ENCODE data around the gene SLC51A.
"Not testable (repeated sequence)": the region's sequence is repeated elsewhere in the genome, so short reads cannot be mapped to it uniquely, and the experiment has no call there.

The SLC51A gene

GRCh38 chr3:196193736-196194541, 22.4 kb upstream of the SLC51A start:
- DNase-seq, result peak; percentile 37

DNA sequence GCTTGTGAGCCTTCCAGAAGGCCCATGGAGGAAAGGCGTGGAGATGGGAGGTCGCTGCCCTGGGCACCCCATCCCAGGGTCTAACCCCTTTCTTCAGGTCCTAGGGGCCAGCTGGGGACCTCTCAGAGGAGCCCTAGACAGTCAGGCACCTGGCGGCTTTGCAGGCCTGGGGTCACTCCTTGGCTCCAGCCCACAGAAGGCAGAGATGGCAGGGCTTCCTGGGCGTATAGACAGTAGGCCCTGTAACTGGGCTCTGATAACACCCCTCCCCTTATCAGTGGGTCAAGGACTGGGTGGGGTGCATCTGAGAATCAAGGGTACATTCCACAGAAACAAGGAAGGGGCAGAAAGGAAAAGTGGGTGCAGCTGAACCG, 21.8 kb upstream of the SLC51A start:
- no peak for DNase-seq

- DNase-seq, result no peak
These were observed 20.6 kb upstream of the SLC51A start for GRCh38 chr3:196195664-196196265.

DNA sequence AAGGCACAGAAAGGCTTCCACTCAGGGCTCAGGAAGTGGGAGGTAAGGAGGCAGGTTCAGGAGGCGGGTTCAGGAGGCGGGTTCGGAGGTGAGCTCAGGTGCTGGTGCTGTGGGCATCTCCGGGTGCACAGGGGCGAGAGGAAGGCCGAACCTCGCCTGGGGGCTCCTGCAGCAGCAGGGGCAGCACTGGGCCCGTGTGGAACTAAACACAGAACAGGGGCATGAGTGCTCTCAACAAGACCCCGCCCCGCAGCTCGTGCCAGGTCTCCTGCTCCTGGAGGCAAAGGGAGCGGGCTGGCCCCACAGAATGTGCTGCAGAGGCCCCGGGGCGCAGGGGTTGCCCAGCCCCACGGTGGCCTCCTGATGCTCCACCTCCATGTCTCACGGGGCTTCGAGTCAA, 18.8 kb upstream of the SLC51A start:
- no peak for DNase-seq

GRCh38 chr3:196198081-196198675, 18.2 kb upstream of the SLC51A start:
- no peak for DNase-seq

GRCh38 chr3:196198771-196199753, 17.3 kb upstream of the SLC51A start:
- DNase-seq, result no peak

DNA sequence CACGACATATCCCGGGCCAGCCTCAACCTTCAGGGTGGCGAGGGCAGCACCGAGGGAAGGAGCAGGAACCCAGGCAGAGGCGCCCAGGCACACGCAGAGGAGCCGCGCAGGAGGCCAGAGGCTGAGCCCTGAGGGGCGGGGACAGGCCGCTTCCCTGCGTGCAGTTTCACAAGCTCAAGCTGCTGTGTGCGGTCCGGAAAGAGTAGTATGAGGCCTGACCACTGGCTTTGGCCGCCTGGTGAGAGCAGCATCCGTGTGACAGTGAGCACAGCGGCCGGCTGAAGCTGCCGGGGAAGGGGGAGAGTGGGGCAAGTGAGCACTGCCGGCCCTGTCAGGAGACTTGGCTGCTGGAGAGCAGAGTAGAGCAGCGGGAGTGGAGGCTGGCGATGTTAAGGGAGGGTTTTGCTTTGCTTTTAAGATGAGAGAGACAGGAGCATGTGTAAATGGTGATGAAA, 13.8 kb upstream of the SLC51A start:
- peak; percentile 57 for DNase-seq

- no peak for DNase-seq
These were observed 12.5 kb upstream of the SLC51A start for GRCh38 chr3:196203846-196204245.

GRCh38 chr3:196205442-196206205, 10.7 kb upstream of the SLC51A start:
- DNase-seq, result not testable (repeated sequence)

DNA sequence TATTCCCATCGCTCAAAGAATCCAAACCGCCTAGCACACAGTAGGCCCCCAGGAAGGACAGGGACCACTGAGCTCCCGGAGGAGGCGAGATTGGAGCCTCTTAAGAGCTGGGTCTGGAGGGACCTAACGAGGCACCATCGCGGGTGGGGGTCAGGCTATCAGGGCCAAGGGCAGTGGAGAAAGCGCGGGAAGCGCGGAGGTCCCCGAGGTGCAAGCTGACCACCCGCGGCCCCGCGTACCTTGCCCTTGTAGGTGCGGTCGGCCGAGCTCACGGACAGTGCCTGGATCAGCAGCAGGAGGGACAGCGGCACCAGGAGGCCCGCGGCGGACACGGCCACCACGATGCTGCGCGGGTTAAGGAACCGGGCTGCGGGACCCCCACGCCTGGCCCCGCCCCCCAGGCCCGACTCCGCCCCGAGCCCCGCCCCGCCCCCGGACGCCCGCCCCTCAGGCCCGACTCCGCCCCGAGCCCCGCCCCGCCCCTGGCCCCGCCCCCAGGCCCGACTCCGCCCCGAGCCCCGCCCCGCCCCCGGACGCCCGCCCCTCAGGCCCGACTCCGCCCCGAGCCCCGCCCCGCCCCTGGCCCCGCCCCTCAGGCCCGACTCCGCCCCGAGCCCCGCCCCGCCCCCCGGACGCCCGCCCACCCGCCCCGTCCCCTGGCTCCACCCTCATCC, 9.0 kb upstream of the SLC51A start:
- DNase-seq, result no peak

DNA sequence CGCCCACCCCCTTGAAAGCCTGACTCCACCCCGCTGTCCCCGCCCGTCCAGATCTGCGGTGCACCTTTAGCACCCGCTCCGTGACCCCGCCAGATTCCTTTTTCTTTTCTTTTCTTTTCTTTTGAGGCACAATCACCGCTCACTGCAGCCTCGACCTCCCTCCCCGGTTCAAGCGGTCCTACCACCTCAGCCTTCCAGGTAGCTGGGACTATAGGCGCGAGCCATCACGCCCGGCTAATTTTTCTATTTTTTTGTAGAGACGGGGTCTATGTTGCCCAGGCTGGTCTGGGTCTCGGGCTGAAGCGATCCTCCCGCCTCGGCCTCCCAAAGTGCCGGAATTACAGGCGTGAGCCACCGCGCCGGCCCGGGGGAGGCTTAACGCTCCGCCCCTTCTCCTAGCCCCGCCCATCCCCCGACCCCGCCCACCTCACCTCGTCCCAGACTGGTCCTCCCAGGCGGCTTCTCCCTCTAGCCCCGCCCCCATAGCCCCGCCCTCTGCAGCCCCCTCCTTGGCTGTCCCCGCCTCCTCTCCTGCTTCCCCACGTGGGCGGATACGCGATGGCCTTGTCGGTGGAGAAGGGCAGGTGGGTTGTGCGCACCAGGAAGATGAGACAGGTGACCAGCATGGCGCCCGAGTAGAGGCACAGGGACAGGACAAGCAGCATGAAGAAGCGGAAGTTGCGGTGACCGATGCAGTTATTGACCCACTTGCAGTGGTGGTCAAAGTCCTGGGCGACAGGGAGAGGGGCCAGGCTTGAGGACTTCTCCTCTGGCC, 8.3 kb upstream of the SLC51A start:
- DNase-seq, result peak; percentile 83

DNA sequence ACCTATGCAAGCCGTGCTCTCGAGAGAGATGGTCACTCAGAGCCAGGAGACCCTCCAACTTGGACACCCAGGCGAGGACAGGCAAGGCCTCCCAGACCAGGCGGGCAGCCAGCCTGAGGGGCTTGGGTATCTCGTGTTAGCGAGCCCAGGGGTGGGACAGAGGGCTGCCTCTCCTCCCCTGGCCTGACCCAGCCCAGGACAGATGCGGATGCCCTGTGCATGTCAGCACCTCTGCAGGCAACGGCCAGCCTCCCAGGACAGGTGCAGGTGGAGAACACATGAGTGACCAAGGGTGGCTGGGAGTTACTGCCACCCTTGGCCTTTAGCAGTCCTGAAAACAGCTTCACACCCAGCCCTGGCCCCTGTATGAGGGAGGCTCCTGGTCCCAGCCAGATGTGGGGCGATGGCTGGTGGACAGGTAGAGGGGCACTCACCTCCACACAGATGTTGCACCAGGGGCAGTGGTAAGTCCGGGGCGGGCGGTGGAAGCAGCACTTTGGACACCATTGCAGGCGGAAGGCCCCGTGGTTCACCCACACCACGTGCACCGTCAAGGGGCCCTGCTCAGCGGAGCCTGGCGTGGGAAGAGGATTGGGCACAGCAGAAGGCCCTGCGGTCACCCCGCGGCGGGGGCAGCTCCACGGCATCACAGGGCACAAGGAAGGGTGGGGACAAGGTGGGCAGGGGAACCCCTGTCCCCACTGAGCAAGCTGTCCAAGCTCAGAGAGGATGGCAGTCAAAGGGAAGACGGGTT, 7.2 kb upstream of the SLC51A start:
- DNase-seq, result no peak

DNA sequence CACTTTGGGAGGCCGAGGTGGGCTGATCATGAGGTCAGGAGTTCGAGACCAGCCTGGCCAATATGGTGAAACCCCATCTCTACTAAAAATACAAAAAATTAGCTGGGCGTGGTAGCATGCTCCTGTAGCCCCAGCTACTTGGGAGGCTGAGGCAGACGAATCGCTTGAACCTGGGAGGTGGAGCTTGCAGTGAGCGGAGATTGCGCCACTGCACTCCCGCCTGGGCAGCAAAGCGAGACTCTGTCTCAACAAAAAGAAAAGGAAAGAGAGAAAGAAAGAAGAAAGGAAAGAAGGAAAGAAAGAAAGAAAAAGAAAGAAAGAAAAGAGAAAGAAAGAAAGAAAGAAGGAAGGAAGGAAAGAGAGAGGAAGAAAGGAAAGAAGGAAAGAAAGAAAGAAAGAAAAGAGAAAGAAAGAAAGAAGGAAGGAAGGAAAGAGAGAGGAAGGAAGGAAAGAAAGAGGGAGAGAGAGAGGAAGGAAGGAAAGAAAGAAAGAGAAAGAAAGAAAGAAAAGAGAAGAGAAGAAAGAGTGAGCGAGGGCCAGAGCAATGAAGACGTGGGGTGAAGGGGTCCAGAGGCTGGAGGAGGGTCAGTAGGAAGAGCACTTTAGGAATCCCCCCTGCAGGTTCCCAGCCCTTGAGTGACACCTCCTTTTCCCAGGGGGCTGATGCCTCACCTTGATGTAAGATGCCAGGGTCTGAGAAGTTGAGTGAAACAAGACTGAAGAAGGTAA, 6.2 kb upstream of the SLC51A start:
- DNase-seq, result not testable (repeated sequence)

GRCh38 chr3:196210673-196211556, 5.4 kb upstream of the SLC51A start, which contains the start of gene ZDHHC19:
Gene ZDHHC19, minus strand, starts transcription at chr3:196211400. Its CDS starts 85 bp downstream, at chr3:196211315.
- no peak for DNase-seq

DNA sequence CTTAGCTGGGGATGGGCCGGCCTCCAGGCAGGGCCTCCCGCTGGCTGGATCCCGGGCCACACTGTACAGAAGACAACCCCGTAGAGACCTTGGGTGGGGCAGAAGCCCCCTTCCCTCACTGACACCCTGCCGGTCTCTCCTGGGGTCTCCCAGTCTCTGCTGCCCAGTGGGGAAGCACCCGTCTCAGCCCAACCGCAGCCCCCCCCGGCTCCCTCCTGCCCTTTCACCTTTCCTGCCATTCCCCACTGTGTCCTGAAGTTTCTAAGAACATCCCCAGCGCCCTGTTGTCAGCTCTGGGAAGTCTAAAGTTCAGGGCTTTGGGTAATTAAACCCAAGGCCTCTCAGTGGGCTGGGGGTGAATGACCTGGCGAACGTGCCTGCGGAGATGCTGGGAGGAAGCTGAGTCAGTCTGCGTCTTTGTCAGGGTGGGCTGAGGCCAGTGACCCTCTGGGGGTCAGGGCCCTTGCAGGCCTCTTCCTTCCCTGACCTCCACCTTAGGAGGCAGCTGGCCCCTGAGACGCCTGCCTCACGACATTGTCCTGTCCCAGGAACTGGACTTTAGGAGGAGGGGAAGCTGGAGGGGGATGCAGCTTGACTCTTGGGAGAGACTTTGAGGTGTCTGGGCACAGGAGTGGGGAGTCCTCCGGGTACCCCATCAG, 1.4 kb upstream of the SLC51A start:
- no peak for DNase-seq

DNA sequence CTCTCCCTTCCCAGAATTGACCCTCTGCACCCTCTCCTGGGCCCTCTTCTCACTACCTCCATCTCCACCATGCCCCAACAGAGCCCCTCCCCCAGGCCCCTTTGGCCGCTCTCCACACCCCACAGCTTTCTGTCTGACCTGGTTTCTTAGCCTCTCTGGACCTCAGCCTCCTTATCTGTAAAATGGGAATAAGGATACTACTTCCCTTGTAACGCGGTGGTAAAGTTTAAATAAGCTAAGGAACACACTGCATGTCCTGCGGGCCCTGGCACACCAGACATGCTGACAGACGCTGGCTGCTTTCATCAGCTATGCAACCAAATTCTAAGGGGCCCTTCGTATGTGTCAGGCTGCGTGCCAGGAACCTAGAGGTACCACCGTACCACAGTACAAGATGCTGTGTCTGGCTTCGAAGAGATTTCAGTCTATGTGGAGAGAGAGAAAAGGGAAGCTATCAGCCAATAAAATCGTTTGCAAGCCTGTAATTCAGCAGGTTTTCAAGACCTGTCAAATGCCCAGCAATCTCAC, 777 bp upstream of the SLC51A start:
- no peak for DNase-seq

DNA sequence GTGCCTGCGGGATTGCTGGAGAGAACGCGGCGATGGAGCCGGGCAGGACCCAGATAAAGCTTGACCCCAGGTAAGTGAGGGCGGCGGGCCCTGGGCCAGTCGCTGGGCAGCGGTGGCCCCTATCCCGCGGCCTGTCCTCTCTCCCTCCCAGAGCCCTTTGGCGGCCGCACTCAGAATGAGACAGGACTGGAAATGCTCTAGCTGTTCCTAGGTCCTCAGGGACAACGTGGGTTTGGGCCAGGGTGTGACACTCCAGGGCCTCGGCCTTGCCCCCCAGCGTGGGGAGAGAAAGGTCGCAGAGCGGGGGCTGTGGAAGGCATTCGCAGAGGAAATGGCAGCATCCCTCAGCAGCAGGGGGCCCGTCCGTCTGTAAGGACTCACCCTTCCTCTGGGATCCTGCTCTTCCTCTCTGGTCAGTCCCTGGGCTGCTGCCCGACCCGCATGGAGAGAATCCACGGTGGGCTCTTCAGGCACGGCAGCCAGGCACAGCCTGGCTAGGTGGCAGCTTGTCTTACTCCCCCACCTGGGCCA, 412 bp downstream of the SLC51A start:
- no peak for DNase-seq
